ENCODE results near the gene TBL3. TPM values are rescaled to one million over a fixed set of nuclear protein-coding genes. Genes with fewer than 3 reads are reported as not detected.

TBL3 gene
- total and polyA plus RNA-seq, 9 of the 15 experiments (the other 6 are each of a cell fraction or from before 2014, with no cell fraction given), result 0.97 to 117 (median 24.5) TPM

DNA sequence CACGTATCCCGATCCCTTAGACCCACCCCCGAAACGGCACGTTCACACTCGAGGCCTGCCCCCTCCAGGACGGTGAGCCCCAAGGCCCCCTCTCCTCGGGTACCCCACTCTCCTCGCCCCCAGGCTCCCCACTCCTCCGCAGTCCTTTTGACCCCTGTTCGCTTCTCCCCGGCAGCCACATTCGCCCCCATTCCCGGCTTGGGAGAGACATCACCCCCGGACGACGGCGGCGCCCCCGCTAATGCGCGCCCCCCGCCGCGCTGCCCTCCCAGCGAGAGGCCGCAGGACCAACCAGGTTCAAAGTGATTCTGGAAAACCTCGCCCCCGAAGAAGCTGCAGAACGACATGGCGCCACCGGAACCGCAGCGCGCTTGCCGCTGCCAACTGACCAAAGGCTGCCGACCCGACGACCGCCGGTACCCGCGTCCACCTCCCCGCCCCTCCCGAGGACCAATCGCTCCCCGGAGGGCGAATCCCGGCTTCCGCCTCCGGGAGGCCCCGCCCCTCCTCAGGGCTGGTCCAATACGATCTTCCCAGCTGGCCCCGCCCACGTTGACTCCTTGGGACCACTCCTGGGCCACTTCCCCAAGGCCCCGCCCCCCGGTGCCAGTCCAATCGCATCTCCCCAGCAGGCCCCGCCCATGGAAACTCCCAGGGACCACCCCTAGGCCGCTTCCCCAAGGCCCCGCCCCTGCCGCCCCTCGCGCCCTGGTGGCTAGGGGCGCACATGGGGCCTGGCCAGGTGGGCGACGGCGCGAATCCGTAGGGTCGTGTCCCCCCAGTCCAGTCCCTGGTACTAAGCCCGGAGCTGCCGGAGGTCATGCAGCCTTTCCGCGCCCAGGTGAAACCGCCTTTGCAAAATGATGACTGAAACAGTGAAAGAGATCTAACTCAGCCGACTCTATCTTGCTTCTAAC, 28.8 kb upstream of the TBL3 start, which contains the start of gene MSRB1 (continued):
- TF ChIP-seq, protein P1, sequence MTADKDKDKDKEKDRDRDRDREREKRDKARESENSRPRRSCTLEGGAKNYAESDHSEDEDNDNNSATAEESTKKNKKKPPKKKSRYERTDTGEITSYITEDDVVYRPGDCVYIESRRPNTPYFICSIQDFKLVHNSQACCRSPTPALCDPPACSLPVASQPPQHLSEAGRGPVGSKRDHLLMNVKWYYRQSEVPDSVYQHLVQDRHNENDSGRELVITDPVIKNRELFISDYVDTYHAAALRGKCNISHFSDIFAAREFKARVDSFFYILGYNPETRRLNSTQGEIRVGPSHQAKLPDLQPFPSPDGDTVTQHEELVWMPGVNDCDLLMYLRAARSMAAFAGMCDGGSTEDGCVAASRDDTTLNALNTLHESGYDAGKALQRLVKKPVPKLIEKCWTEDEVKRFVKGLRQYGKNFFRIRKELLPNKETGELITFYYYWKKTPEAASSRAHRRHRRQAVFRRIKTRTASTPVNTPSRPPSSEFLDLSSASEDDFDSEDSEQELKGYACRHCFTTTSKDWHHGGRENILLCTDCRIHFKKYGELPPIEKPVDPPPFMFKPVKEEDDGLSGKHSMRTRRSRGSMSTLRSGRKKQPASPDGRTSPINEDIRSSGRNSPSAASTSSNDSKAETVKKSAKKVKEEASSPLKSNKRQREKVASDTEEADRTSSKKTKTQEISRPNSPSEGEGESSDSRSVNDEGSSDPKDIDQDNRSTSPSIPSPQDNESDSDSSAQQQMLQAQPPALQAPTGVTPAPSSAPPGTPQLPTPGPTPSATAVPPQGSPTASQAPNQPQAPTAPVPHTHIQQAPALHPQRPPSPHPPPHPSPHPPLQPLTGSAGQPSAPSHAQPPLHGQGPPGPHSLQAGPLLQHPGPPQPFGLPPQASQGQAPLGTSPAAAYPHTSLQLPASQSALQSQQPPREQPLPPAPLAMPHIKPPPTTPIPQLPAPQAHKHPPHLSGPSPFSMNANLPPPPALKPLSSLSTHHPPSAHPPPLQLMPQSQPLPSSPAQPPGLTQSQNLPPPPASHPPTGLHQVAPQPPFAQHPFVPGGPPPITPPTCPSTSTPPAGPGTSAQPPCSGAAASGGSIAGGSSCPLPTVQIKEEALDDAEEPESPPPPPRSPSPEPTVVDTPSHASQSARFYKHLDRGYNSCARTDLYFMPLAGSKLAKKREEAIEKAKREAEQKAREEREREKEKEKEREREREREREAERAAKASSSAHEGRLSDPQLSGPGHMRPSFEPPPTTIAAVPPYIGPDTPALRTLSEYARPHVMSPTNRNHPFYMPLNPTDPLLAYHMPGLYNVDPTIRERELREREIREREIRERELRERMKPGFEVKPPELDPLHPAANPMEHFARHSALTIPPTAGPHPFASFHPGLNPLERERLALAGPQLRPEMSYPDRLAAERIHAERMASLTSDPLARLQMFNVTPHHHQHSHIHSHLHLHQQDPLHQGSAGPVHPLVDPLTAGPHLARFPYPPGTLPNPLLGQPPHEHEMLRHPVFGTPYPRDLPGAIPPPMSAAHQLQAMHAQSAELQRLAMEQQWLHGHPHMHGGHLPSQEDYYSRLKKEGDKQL (CRISPR knock-in tag; IDR thresholded peaks at IDR 0.05; ENCODE audit: borderline replicate concordance), result no peak
- TF ChIP-seq SOX6 (IDR thresholded peaks at IDR 0.05) (no peak), STAT5A (IDR thresholded peaks at IDR 0.05; ENCODE audit: borderline replicate concordance, low read length) (no peak), SUPT5H (IDR thresholded peaks at IDR 0.05) (peak; percentile 80), RB1 (IDR thresholded peaks at IDR 0.05; ENCODE audit: low read depth) (peak; percentile 26), NONO (IDR thresholded peaks at IDR 0.05; ENCODE audit: low read depth in 2 of 2, low read length in 1 of 2) (no peak)
- TF ChIP-seq, protein P2, sequence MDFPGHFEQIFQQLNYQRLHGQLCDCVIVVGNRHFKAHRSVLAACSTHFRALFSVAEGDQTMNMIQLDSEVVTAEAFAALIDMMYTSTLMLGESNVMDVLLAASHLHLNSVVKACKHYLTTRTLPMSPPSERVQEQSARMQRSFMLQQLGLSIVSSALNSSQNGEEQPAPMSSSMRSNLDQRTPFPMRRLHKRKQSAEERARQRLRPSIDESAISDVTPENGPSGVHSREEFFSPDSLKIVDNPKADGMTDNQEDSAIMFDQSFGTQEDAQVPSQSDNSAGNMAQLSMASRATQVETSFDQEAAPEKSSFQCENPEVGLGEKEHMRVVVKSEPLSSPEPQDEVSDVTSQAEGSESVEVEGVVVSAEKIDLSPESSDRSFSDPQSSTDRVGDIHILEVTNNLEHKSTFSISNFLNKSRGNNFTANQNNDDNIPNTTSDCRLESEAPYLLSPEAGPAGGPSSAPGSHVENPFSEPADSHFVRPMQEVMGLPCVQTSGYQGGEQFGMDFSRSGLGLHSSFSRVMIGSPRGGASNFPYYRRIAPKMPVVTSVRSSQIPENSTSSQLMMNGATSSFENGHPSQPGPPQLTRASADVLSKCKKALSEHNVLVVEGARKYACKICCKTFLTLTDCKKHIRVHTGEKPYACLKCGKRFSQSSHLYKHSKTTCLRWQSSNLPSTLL (IDR thresholded peaks at IDR 0.05), result 0 out of 2 replicates have a peak, but pooled peaks have one; percentile 12
- TF ChIP-seq, protein P3, sequence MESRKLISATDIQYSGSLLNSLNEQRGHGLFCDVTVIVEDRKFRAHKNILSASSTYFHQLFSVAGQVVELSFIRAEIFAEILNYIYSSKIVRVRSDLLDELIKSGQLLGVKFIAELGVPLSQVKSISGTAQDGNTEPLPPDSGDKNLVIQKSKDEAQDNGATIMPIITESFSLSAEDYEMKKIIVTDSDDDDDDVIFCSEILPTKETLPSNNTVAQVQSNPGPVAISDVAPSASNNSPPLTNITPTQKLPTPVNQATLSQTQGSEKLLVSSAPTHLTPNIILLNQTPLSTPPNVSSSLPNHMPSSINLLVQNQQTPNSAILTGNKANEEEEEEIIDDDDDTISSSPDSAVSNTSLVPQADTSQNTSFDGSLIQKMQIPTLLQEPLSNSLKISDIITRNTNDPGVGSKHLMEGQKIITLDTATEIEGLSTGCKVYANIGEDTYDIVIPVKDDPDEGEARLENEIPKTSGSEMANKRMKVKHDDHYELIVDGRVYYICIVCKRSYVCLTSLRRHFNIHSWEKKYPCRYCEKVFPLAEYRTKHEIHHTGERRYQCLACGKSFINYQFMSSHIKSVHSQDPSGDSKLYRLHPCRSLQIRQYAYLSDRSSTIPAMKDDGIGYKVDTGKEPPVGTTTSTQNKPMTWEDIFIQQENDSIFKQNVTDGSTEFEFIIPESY (CRISPR knock-in tag; IDR thresholded peaks at IDR 0.05), result no peak
- TF ChIP-seq, protein P4, sequence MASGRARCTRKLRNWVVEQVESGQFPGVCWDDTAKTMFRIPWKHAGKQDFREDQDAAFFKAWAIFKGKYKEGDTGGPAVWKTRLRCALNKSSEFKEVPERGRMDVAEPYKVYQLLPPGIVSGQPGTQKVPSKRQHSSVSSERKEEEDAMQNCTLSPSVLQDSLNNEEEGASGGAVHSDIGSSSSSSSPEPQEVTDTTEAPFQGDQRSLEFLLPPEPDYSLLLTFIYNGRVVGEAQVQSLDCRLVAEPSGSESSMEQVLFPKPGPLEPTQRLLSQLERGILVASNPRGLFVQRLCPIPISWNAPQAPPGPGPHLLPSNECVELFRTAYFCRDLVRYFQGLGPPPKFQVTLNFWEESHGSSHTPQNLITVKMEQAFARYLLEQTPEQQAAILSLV (tag; IDR thresholded peaks at IDR 0.05), result no peak
